Stimulated activated CD8-positive, alpha-beta memory T cell treated with anti-CD3 and anti-CD28 coated beads, Interleukin-4, amount 100 ng/mL, for 1 hour (primary cell): Measurements from ENCODE around the gene SIPA1.
A peak's percentile ranks its signal among the peaks of the same experiment; 100 is the strongest.

ENCODE experiments used
- DNase-seq, 2 donors: peaks; one replicate each; pipeline ENCODE4 v3.0.0-alpha.2; 2020; ENCODE audit warnings: low read depth in 2 of 2, low spot score in 1 of 2

The SIPA1 gene, protein sequence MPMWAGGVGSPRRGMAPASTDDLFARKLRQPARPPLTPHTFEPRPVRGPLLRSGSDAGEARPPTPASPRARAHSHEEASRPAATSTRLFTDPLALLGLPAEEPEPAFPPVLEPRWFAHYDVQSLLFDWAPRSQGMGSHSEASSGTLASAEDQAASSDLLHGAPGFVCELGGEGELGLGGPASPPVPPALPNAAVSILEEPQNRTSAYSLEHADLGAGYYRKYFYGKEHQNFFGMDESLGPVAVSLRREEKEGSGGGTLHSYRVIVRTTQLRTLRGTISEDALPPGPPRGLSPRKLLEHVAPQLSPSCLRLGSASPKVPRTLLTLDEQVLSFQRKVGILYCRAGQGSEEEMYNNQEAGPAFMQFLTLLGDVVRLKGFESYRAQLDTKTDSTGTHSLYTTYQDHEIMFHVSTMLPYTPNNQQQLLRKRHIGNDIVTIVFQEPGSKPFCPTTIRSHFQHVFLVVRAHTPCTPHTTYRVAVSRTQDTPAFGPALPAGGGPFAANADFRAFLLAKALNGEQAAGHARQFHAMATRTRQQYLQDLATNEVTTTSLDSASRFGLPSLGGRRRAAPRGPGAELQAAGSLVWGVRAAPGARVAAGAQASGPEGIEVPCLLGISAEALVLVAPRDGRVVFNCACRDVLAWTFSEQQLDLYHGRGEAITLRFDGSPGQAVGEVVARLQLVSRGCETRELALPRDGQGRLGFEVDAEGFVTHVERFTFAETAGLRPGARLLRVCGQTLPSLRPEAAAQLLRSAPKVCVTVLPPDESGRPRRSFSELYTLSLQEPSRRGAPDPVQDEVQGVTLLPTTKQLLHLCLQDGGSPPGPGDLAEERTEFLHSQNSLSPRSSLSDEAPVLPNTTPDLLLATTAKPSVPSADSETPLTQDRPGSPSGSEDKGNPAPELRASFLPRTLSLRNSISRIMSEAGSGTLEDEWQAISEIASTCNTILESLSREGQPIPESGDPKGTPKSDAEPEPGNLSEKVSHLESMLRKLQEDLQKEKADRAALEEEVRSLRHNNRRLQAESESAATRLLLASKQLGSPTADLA

DNA sequence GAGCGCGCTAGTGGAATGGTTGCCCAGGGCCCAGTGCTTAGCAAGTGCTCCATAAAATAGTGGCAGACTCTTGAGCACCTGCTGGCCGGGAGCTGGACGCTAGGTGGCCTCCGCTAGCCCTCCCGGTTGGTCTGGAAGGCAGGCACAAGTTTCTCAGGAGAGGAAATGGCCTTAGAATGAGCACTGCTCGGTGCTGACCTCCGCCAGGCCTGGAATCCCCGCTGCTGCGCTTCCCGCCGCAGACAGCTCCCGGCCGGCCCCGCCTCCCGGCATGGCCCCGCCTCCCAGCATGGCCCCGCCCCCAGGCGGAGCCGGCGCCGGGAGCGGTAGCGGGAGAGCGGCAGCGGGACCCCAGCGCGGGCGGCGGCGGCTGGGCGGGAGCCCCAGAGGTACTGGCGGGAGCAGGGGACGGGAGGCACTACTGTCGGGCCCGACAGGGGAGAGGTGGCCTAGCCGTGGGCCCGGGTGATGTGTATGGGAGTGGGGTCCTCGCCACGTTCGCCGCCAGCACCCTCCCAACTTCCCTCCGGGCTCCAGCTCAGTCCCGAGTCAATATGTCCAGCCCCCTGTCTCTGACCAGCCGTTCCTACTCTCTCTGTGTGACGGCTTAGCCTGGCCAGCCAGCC, at the start of gene SIPA1:
TSS of gene SIPA1 (plus strand) at position 308 of the 626 bp plus-strand sequence. CDS start 2,821 bp downstream, outside the sequence.
- DNase-seq = peak in 1 of 2 donors; percentile 57

DNA sequence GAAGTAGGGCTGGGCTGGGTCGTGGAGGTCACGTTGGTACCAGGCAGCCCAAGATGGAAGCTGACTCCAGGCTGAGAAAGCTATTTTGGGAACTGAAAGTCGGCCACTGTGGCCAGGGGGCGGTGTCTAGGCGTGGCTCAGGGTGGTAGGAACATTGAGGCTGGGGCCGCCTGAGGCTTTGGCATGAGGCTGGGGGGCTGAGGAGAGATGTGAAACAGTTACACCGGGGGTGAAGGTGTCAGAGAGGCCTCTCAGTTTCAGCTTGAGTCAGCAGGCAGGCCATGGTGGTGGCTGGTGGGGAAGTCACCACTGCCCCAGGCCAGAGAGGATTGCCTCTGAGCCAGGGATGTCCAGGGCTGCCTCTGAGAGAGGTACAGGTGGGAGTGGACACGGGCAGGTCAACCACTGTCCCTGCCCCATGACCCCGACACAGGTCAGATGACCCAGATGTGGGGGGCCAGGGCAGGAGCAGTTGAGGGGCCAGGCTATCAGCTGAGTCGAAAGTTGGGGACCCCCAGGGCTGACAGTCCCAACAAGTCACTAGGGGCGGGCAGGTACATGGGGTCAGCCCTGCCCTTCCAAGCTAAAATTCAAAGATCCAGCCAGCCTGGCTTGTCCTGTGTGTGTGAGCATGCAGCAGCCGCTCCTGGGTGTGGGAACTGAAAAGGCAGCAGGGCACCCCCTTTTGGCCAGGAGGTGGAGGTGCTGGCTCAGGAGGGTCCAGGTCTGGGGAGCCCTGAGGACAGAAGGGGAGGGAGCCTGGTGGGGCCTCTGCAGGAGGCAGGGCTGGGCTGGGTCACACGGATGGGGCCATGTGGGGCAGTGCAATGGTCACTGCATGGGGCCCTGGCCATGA, 49.5 kb upstream of the SIPA1 start:
- peak in 1 of 2 donors; percentile 61 for DNase-seq

DNA sequence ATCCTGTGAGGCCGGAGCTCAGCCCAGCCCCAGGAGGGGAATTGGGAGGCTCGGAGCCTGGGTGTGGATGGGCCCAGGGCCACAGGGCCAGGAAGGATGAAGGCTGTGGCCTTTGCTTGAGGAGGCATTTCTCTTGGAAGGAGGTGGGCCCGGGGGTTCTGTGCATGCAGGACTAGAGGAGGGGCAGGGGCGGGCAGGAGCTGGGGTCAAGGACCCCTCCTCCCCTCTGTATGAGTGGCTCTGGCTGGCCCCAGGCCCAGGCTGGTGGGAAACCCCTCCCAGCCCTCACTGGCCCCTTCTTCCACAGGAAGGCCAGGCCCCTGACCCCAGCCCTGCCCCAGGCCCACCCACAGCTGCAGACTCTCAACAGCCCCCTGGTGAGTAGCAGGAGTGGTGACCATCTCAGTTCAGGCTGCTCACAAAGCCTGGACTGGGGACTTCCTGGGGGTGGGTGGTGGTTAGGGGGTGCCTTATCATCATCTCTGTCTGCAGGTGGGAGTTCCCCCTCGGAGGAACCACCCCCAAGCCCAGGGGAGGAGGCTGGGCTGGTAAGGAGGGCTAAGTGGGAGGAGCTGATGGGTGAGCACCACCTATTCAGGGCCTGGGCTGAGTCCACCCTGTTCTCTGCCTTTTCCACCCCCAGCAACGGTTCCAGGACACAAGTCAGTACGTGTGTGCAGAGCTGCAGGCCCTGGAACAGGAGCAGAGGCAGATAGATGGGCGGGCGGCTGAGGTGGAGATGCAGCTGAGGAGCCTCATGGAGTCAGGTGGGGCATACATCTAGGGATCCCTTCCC, 48.3 kb upstream of the SIPA1 start:
- no peak for DNase-seq

DNA sequence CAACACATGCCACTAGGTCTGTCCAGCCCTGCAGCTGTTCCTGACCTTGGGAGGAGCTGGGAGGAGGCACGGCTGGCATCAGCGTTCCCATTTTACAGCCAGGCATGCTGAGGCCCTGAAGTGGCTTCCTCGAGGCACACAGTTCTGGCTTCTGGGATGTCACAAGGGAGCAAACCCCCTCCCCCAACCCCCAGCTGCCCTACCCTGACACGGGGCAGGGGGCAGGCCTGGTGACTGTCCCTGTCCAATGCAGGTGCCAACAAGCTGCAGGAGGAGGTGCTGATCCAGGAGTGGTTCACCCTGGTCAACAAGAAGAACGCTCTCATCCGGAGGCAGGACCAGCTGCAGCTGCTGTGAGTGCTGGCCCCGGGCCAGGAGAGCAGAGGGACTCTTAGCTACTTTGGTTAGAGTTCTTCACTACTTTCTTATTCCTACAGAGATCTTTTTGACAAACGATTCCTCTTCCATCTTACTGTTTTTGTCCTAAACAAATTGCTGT, 47.6 kb upstream of the SIPA1 start:
- DNase-seq = no peak

DNA sequence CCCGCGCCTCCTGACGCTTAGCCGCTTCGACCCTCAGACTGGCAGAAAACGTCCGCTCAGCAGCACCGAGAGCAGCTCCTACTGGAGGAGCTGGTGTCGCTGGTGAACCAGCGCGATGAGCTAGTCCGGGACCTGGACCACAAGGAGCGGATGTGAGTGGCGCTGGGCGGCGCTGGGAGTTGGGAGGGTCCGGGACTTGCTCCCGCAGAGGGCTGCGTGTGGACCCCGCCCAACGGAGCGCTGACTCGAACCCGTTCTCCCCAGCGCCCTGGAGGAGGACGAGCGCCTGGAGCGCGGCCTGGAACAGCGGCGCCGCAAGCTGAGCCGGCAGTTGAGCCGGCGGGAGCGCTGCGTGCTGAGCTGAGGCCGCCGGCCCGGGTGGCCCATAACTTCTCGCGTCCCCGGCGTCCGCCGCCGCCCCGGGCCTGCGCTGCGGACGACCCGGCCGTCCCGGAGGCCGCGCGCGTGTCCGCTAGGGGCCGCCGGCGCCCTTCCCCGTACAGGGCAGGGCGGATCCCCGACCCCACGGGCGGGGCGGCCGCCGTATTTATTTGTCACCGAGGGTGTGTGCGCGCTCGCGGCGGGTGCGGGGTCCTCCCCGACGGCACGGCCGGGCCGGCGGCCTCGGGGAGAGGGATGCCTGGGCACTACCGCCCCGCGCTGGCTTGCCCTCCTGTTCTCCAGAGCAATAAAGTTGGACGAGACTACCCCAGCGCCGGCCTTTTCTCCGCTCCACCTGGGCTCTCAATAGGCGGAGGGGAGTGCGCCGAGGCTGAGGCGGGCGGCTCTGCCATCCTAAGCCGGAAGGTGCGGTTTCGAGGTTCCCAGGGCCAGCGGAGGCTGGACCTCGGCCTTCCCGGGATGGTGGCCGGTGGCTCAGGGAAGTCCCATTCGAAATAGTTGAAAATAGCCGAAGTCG, 45.7 kb upstream of the SIPA1 start:
- no peak for DNase-seq

DNA sequence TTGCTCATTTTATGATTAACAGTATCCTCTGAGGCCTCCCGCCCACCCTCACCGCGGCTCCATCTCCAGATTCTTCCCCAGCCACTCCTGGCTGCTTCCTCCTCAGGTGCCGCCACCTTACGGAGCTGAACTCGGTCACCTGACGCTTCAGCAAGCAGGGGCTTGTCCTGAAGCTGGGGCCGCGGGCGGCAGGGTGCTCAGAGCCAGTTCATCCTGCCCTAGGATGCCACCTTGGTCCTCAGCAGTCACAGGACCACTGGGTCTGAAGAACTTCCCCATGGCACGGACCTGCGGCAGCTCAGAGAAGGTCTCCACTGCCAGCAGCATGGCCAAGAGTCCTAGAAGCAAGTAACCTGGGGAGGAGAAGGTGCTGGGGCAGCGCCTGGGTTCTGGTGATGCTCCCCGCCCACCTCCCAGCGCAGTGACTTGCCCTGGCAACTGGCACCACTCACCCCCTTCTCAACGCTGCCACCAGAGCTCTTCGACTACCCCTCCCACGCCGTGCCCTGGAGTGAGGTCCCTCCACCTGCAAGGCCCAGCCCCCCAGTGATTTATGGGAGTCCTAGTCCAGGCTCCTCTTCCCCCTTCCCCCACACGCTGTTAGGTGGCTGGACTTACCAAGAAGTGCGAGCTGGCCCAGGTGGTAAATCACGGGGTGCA, 44.9 kb upstream of the SIPA1 start:
- no peak for DNase-seq

DNA sequence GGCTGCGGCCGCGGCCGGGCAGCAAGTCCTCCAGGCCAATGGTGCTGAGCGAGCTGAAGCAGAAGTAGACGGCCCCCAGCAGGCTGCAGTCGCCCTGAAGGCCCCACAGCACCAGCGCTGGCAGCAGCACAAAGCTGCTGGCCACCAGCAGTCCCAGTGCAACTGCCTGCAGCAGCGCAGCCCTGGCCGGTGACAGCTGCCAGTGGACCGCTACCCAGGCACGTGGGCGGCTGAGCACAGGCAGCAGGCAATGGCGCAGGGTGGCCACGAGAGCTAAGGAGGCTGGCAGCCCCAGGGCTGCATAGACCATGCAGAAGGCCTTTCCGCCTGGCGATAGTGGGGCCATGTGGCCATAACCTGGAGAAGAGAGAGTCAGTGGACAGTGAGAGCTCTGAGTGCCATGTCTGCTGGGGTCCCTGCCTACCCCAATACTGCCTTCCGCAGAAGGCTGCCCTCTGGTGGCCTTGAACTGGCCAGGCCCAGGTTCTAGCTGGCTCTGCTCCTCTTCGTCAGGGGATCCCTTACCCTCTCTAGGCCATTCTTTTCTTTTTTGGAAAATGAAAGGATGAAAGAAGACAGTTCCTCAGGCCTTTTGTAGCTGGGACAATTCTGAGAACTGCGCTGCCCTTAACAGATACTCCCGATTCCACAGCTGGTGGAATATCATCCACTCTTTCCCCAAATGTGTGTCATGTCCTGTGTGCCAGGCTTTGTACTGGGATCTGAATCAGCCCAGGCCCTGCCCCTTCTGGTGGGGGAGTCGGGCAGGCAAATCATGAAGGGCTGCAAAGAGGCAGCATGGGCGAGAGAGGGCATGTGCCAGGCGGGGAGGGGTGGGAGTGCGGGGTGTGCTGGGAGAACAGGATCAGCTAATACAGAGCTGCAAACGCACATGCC, 44.1 kb upstream of the SIPA1 start:
- DNase-seq = no peak

DNA sequence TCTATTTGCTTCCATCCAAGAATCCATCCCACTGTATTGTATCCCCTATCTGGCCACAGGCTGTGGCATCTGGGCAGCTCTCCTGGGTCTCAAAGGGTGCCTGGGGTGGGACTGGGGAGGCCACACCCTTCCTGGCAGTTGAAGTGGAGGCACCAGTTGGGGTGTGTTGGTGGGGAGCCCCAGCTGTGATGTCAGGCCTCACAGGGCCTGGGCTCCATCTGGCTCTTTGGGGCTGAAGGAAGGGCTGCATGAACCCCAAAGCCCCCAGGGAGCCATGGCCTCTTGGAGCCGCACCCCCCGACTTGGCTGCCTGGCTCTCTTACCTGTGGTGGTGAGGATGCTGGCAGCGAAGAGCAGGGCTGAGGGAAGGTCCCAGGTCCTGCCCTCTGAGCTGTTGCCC, 42.8 kb upstream of the SIPA1 start:
- DNase-seq = no peak

DNA sequence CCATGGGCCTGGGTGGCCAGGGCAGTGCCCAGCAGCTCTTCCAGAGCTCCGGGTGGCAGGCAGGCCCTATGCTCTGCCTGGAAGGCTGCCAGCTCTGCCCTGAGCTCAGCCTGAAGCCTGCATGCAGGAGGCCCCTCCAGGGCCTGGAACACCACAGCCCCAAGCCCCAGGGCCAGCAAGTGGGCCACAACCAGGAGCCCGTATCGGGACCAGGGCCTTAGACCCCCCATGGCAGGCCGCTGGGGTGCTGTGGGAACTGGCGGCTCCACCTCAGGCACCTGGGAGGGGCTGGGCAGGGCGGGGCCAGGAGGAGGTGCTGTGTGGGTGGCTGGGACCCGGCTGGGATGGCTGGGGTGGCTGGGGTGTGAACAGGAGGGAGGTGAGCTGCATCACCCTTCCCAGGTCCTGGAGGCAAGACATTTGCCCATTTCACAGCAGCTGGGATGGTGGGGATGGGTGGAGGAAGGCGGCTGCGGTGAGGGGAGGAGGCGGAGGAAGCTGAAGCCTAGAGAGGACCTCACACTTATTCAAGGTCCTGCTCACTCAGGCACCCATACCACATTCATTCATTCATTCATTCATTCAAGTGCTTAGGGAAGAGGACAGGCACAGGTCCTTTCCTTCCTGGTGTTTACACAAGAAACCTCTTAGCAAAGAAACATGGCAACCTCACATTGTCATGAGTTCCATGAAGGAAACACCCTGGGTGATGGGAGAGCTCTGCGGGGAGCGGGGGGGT, 42.2 kb upstream of the SIPA1 start, which contains the start of gene KCNK7:
TSS of gene KCNK7 (minus strand) at position 258 of the 739 bp plus-strand sequence. CDS start at position 230, 28 bp downstream.
- DNase-seq = no peak

DNA sequence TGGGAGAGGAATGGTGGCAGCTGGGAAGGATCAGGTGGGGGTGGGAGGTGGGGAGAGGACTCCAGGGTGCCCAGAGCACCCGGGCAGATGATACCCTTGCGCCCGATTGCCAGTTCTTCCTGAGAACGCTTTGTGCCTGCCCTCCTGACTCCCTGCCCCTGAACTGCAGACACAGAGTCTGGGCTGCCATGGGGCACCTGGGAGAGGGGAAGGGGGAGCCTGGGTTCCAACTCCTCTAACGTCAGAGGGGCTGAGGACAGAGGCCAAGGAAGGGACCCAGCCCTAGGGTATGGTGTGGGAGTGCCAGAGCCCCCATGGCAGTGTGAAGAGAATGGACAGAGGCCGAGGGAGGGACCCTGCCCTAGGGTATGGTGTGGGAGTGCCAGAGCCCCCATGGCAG, 41.4 kb upstream of the SIPA1 start:
- DNase-seq = no peak

DNA sequence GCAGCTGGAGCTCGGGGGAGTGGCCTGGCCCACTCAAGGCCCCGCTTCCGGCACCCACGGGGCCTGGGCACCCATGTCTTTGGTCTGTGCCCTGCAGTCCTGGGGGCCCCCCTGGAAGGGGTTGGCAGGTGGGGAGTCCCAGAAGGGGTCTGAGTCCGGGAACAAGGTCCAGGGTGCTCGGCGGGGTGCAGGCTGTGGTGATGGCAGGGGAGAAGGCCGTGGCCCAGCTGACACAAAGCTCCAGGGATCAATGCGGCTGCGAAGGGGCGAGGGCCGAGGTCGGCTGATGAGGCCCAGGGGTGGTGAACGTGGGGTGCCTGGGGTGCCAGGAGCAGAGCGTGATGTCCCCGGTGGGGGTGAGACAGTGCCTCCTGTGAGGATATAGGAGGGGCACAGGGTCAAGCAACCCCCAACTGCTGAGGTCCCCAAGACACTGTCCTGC, 39.6 kb upstream of the SIPA1 start:
- no peak for DNase-seq

DNA sequence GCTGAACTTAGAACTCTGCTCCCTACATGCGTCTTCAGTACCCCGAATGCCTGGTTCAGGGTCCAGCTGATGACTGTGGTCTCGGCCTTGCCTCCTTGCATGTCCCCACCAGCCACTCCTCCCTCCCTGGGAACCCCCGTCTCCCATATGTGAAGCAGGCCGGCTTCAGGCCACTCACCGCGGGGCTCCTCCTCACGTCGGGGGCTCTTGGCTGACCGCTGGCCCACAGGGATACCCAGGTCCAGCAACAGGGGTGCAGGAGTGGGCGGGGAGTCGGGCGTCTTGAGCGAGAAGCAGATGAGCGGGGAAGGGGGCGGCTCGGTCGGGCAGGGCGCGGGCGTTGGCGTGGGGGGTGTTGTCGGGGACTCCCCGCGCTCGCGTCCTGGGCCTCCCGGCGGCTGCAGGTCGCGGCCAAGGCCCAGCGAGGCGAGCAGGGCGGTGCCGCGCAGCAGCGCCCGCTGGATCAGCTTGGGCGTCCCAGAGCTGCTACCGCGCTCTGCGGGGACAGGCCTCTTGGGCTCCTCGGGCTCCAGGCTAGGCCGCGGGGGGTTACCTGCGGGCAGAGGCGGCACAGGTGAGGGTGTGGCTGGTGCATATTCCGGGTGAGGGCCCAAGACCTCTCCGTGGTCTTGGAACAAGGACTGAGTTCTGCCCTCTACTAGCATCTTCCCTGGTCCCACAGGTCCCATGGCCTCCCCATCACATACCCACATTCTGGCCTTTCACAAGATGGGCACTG, 38.5 kb upstream of the SIPA1 start:
- no peak for DNase-seq

DNA sequence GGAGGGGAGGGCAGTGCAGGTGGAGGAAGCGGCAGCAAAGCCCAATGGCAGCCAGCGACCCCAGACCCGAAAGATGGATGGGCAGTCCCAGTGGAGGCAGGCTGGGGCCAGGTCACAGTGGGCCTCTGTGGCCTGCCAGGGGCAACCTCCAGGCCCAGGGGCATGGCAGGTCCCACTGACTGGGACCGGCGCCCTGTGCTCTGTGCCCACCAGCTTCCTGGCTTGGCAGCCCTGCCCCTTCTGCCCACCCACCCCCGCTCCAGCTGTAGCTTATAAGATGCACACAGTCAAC, 38.0 kb upstream of the SIPA1 start:
- DNase-seq = no peak

DNA sequence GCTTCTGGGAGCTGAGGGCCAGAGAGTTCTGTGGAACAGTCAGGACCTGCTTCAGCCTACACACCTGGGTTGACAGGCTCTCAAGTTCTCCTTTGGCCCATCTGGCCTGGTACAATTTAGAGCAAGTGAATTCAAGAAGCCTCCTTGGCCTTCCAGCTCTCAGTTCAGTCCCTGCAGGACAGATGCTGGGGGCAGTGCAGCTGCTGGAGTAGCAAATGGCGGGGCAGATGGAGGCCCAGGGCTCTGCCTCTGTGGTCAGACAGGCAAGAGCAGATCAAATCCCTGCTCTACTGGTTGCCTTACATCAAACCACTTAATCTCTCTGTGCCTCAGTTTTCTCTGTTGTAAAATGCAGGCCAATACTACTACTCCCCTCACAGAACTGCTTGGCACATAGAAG, 33.6 kb upstream of the SIPA1 start:
- no peak for DNase-seq

DNA sequence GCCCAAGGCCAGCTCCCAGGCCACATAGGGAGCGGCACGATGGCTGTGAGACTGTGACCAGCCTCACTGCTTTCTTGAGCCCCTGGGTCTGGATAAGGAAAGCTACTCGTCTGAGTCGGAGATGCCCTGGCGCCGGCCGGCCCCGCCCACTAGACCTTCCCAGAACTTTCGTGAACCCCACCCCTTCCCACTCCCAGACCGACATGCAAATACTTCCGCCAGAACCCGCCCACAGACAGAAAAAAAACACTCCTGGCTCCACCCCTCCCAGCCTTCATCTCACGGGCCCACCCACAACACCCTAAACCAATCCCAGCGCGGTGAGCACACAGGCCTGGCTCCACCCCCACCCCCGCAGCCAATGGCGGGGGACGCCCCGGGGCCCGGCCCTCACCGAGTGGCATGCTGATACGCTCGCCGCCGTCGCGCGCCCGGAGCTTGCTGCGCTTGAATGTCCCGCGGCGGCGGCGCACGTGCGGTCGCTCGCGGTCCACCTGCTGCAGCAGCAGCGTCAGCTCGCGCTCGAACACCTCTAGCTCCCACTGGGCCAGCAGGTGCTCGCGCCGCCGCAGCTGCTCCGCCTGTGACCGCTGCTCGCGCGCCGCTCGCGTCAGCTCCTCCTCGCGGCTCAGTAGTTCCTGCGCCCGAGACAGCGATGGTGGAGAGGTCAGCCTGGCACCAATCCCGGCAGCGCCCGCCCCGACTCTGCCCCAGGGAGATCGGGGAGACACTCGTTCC, 30.9 kb upstream of the SIPA1 start:
- DNase-seq = no peak
